Parathyroid adenoma (tissue), 2 donors: Measurements from ENCODE around the gene TNXB.
A peak's percentile ranks its signal among the peaks of the same experiment; 100 is the strongest.

Experiments used
- H2AFZ ChIP-seq: fragments of 300-600 bp; sonication (generic); one replicate; pipeline ENCODE4 v1.7.0; 2017; ENCODE audit warnings: antibody characterized with exemption, mild to moderate bottlenecking
- H3K27ac ChIP-seq: fragments of 300-600 bp; sonication (generic); one replicate; pipeline ENCODE4 v1.7.0; 2017
- H3K27me3 ChIP-seq: fragments of 300-600 bp; sonication (generic); one replicate; pipeline ENCODE4 v1.7.0; 2017; ENCODE audit warnings: low read length; ENCODE audit not compliant: control insufficient read depth, insufficient read depth
- H3K36me3 ChIP-seq: fragments of 300-600 bp; sonication (generic); one replicate; pipeline ENCODE4 v1.7.0; 2017; ENCODE audit warnings: low read length; ENCODE audit not compliant: control insufficient read depth, insufficient read depth
- H3K4me1 ChIP-seq: fragments of 300-600 bp; sonication (generic); one replicate; pipeline ENCODE4 v1.7.0; 2017; ENCODE audit warnings: control low read depth
- H3K4me2 ChIP-seq: fragments of 300-600 bp; sonication (generic); one replicate; pipeline ENCODE4 v1.7.0; 2017; ENCODE audit warnings: low read length
- H3K4me3 ChIP-seq: fragments of 300-600 bp; sonication (generic); one replicate; pipeline ENCODE4 v1.7.0; 2017; ENCODE audit warnings: low read depth, low read length
- H3K79me2 ChIP-seq: fragments of 300-600 bp; sonication (generic); one replicate; pipeline ENCODE4 v1.7.0; 2017; ENCODE audit warnings: control low read depth
- H3K9ac ChIP-seq: fragments of 300-600 bp; sonication (generic); one replicate; pipeline ENCODE4 v1.7.0; 2017; ENCODE audit warnings: mild to moderate bottlenecking
- H3K9me3 ChIP-seq: fragments of 300-600 bp; sonication (generic); one replicate; pipeline ENCODE4 v1.7.0; 2017; ENCODE audit warnings: low read length; ENCODE audit not compliant: control insufficient read depth
- CTCF ChIP-seq: fragments of 300-600 bp; sonication (generic); IDR thresholded peaks from one replicate; pipeline ENCODE4 v1.7.0; 2017; ENCODE audit warnings: antibody characterized with exemption, mild to moderate bottlenecking
- donor health status: primary hyperparathyroidism.

TNXB gene

DNA sequence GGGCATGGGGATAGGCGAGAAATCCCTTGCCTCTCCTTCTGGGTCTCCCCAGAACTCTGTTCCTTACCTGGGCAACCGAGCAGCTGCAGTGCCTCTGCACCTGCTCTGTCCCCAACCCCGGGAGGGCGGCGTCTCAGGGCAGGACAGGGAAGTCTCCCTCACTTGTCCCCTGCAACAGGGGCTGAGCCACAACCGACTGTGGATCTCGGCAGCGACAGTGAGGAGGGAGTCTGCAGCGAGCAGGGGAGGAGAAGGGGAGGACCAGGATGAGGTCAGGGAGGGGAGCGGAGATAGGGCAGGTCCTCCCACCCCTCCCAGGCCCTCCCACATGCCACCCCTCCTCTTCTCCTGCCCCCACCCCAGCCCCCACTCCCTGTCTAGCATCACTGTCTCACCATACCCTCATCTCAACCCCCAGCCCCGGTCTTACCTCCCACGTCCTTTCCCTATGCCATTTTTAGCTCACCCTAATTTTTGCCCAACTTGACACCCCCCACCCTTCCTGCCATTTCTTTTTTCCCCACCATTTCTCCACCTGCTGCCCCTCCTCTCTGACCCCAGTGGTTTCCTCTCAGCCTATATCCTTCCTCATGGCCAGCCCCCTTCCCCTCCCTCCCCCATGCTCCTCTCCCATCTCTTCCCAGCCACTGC, at the start of gene TNXB:
TNXB (minus strand) TSS at position 225 of the 651 bp plus-strand sequence. CDS start 11,140 bp downstream, outside the sequence.
- no peak for TF ChIP-seq CTCF
- H3K4me1 ChIP-seq, result peaks cover 7% of the 10 kb centered on the region
- no peak within 1 kb of the TSS for H3K4me2 ChIP-seq
- H3K9me3 ChIP-seq, result no peaks in the 10 kb centered on the region
- H3K27ac ChIP-seq, result peak within 1 kb of the TSS; percentile 59
- peak within 1 kb of the TSS; percentile 25 for H3K4me3 ChIP-seq
- no peak within 1 kb of the TSS for H3K9ac ChIP-seq
- H3K36me3 ChIP-seq, result no peaks in the 10 kb centered on the region
- no peak within 1 kb of the TSS for H2AFZ ChIP-seq
- H3K27me3 ChIP-seq, result no peaks in the 10 kb centered on the region
- no peaks in the 10 kb centered on the region for H3K79me2 ChIP-seq

DNA sequence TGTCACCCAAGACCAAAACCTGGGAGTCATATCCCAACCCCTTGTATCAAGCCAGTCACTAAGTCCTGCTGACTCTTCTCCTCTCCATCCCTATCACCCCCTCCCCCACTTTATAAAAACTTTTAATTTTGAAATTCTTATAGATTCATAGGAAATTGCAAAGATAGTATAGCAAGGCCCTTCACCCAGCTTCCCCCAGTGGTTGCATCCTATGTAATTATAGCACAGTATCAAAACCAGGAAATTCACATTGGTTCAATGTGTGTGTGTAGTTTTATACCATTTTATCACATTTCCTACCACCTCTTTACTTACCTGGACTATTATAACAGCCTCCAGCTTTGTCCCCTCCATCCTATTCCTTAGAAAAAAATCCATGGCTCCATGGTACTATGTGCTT, 48.9 kb upstream of the TNXB start:
- Histone ChIP-seq H3K4me3 (no peak overlapping the region), H3K9me3 (no peaks in the 10 kb centered on the region), H3K79me2 (peaks cover 9% of the 10 kb centered on the region), H3K9ac (no peak overlapping the region), H3K27ac (no peak overlapping the region), H3K4me2 (no peak overlapping the region), H3K27me3 (no peaks in the 10 kb centered on the region), H2AFZ (no peak overlapping the region), H3K4me1 (peaks cover 3% of the 10 kb centered on the region), H3K36me3 (no peaks in the 10 kb centered on the region)
- TF ChIP-seq CTCF, result no peak

DNA sequence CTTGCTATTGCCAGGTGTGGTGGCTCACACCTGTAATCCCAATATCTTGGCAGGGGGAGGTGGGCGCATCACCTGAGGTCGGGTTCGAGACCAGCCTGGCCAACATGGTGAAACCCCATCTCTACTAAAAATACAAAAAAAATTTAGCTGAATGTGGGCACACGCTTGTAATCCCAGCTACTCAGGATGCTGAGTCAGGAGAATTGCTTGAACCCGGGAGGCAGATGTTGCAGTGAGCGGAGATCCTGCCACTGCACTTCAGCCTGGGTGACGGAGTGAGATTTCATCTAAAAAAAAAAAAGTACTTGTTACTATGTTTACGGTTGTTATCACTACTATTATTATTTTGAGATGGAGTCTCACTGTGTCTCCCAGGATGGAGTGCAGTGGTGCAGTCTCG, 47.8 kb upstream of the TNXB start:
- Histone ChIP-seq H2AFZ (no peak overlapping the region), H3K9ac (no peak overlapping the region), H3K4me1 (peaks cover 10% of the 10 kb centered on the region), H3K36me3 (no peaks in the 10 kb centered on the region), H3K27ac (no peak overlapping the region), H3K27me3 (no peaks in the 10 kb centered on the region), H3K4me3 (no peak overlapping the region), H3K9me3 (no peaks in the 10 kb centered on the region), H3K79me2 (peaks cover 9% of the 10 kb centered on the region), H3K4me2 (no peak overlapping the region)
- TF ChIP-seq CTCF, result no peak

DNA sequence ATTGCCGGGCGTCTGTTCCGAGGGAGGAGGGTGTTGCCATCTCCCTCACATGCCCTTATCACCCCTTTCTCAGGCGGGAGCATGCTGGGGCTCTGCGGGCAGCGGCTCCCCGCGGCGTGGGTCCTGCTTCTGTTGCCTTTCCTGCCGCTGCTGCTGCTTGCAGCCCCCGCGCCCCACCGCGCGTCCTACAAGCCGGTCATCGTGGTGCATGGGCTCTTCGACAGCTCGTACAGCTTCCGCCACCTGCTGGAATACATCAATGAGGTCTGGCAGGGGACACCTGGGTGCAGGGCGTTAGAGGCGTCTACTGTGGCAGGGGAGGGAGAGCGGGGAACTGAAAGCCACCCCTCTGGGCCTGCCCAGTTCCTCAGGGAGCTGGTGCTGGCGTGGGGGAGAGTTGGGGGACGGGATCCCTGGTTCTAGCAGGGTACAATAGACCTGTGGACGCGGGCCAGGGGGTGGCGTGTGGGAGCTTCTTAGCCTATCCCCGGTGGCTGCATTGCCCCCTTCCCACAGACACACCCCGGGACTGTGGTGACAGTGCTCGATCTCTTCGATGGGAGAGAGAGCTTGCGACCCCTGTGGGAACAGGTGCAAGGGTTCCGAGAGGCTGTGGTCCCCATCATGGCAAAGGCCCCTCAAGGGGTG, 45.5 kb upstream of the TNXB start:
- H3K79me2 ChIP-seq, result peaks cover 9% of the 10 kb centered on the region
- H3K9me3 ChIP-seq, result no peaks in the 10 kb centered on the region
- no peaks in the 10 kb centered on the region for H3K27me3 ChIP-seq
- peak; percentile 76 for TF ChIP-seq CTCF
- no peak overlapping the region for H3K9ac ChIP-seq
- peak overlapping the region; percentile 77 for H2AFZ ChIP-seq
- peak overlapping the region; percentile 88 for H3K4me2 ChIP-seq
- peak overlapping the region; percentile 98 for H3K27ac ChIP-seq
- H3K4me3 ChIP-seq, result peak overlapping the region; percentile 80
- H3K36me3 ChIP-seq, result no peaks in the 10 kb centered on the region
- H3K4me1 ChIP-seq, result peaks cover 15% of the 10 kb centered on the region
